Kidney (tissue), 14 donors: ENCODE results near the gene C4B. TPM values are rescaled to one million over a fixed set of nuclear protein-coding genes. Genes with fewer than 3 reads are reported as not detected.

Experiments used
- DNase-seq, 5 donors: peaks; one replicate each; pipeline ENCODE4 v3.0.0-alpha.2; 2013 to 2020
- FAIRE-seq: peaks from 2 replicates; lab custom pipeline; 2012; peaks lifted over from hg19 to GRCh38; lab: Jason Lieb, UNC
- H3K27ac ChIP-seq, 2 donors: one replicate each; pipeline ENCODE4 v1.7.0; 2013; ENCODE audit warnings: low read depth in 2 of 2, low read length in 2 of 2, inconsistent platforms in 1 of 2
- H3K27me3 ChIP-seq: one replicate; pipeline ENCODE4 v1.7.1; 2013; ENCODE audit warnings: low read length, inconsistent platforms; ENCODE audit not compliant: control insufficient read depth, insufficient read depth
- H3K36me3 ChIP-seq, 3 donors: one replicate each; pipeline versions ENCODE4 v1.7.0 to v1.7.1; 2013; ENCODE audit warnings: low read length in 3 of 3, control low read depth in 1 of 3, inconsistent platforms in 1 of 3; ENCODE audit not compliant: insufficient read depth in 3 of 3, control insufficient read depth in 2 of 3
- H3K4me1 ChIP-seq, 3 donors: one replicate each; pipeline versions ENCODE4 v1.7.0 to v1.7.1; 2013; ENCODE audit warnings: low read length in 3 of 3, inconsistent platforms in 1 of 3, low read depth in 1 of 3; ENCODE audit not compliant: control insufficient read depth in 2 of 3, insufficient read depth in 2 of 3
- H3K4me3 ChIP-seq, 3 donors: one replicate each; pipeline versions ENCODE4 v1.7.0 to v1.8.1; 2013; ENCODE audit warnings: low read length in 3 of 3, control low read depth in 1 of 3, inconsistent platforms in 1 of 3
- H3K9ac ChIP-seq, 3 donors: one replicate each; pipeline versions ENCODE4 v1.7.0 to v1.7.1; 2013; ENCODE audit warnings: low read length in 3 of 3, control low read depth in 1 of 3, inconsistent platforms in 1 of 3
- H3K9me3 ChIP-seq, 3 donors: one replicate each; pipeline versions ENCODE4 v1.7.0 to v1.7.1; 2013; ENCODE audit warnings: low read length in 3 of 3, control low read depth in 1 of 3, inconsistent platforms in 1 of 3; ENCODE audit not compliant: control insufficient read depth in 2 of 3, insufficient read depth in 1 of 3
- intact Hi-C: fragments of 100-400 bp; cut with DNase I; formaldehyde crosslinking; loops from one replicate; pipeline ENCODE4 v1.11.1; 2022
- polyA plus RNA-seq: library from polyadenylated mRNA; stranded (reverse); fragments of 350-450 nt; fragmentation: Illumina TruSeq; extraction: RNeasy Lipid Tissue Mini Kit (QIAGEN cat#74804); gene quantifications from one replicate; pipeline ENCODE4 v1.2.3, GENCODE V29; 2014; ENCODE audit warnings: low read depth, low replicate concordance; ENCODE audit not compliant: insufficient read depth
- total RNA-seq: library from RNA; stranded (reverse); fragmentation: NEBNext Ultra II Directional; extraction: Animal tissue kit (Norgen Biotek cat#: 25700); gene quantifications from one replicate; pipeline ENCODE4 v1.2.1, GENCODE V29; 2021
- TF ChIP-seq, protein P1 (sequence below): IDR thresholded peaks from 3 replicates; pipeline ENCODE4 v1.5.1; 2012; ENCODE audit warnings: mild to moderate bottlenecking, moderate library complexity, borderline replicate concordance; ENCODE audit not compliant: insufficient read depth; ENCODE audit errors: extremely low read depth
- donor health status: control.
- donor health status: control.
- donor health status: control.
- donor health status: control.
- donor health status: control.
- donor health status: DM: yes; HTN: yes; CAD: no.
- donor health status: Normal renal cell carcinoma (clear cell type).

The C4B gene
- total and polyA plus RNA-seq, 2 donors from 2014 or later: 578 to 596 TPM

DNA sequence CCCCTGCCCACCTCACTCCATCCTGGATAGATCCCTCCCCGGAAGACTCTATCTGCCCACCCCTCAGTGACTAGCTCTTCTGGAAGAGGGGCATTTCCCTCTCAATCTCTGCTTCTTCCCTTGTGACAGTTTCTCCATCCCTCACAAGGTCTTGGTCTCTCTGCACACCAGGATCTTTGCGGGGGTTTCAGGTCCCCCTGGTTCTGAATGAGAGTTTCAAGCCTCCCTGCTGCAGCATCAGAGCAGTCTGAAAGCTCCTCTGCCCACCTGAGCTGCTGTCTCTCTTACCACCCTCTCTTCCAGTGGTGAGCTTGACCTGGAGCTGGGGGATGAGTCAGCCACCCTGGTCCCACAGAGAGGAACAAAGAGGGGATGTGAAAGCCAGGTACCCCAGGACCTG, 70.2 kb downstream of the C4B start:
- FAIRE-seq: no peak
- Histone ChIP-seq H3K36me3 (no peaks in the 10 kb centered on the region), H3K9ac (no peak overlapping the region), H3K4me1 (peaks cover 0 to 4% (median 0%) of the 10 kb centered on the region in 3 donors), H3K4me3 (no peak overlapping the region), H3K27ac (no peak overlapping the region), H3K9me3 (no peaks in the 10 kb centered on the region), H3K27me3 (no peaks in the 10 kb centered on the region)
- intact Hi-C loops: no loop called here
- TF ChIP-seq, protein P1, sequence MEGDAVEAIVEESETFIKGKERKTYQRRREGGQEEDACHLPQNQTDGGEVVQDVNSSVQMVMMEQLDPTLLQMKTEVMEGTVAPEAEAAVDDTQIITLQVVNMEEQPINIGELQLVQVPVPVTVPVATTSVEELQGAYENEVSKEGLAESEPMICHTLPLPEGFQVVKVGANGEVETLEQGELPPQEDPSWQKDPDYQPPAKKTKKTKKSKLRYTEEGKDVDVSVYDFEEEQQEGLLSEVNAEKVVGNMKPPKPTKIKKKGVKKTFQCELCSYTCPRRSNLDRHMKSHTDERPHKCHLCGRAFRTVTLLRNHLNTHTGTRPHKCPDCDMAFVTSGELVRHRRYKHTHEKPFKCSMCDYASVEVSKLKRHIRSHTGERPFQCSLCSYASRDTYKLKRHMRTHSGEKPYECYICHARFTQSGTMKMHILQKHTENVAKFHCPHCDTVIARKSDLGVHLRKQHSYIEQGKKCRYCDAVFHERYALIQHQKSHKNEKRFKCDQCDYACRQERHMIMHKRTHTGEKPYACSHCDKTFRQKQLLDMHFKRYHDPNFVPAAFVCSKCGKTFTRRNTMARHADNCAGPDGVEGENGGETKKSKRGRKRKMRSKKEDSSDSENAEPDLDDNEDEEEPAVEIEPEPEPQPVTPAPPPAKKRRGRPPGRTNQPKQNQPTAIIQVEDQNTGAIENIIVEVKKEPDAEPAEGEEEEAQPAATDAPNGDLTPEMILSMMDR: no peak
- no peak for DNase-seq

Other genes starting within 250 kb of the C4B start
- gene VWA7, start 237.5 kb upstream of the C4B start, total RNA-seq: 32.5 TPM
- 10.2 TPM for gene VWA7, start 237.5 kb upstream of the C4B start, polyA plus RNA-seq
- 79.0 TPM for gene VARS1, start 219.0 kb upstream of the C4B start, total RNA-seq
- 30.3 TPM for gene VARS1, start 219.0 kb upstream of the C4B start, polyA plus RNA-seq
- gene LSM2, start 207.8 kb upstream of the C4B start, total RNA-seq: 41.6 TPM
- 70.6 TPM for gene LSM2, start 207.8 kb upstream of the C4B start, polyA plus RNA-seq
- gene HSPA1L, start 199.5 kb upstream of the C4B start, total RNA-seq: 1.7 TPM
- 2.3 TPM for gene HSPA1L, start 199.5 kb upstream of the C4B start, polyA plus RNA-seq
- gene HSPA1A, start 199.3 kb upstream of the C4B start, total RNA-seq: 133 TPM
- 209 TPM for gene HSPA1A, start 199.3 kb upstream of the C4B start, polyA plus RNA-seq
- 142 TPM for gene HSPA1B, start 187.1 kb upstream of the C4B start, total RNA-seq
- 175 TPM for gene HSPA1B, start 187.1 kb upstream of the C4B start, polyA plus RNA-seq
- 66.9 TPM for gene NEU1, start 152.0 kb upstream of the C4B start, total RNA-seq
- gene NEU1, start 152.0 kb upstream of the C4B start, polyA plus RNA-seq: 131 TPM
- gene SLC44A4, start 135.8 kb upstream of the C4B start, total RNA-seq: 137 TPM
- gene SLC44A4, start 135.8 kb upstream of the C4B start, polyA plus RNA-seq: 37.4 TPM
- gene EHMT2, start 117.1 kb upstream of the C4B start, total RNA-seq: 40.5 TPM
- gene EHMT2, start 117.1 kb upstream of the C4B start, polyA plus RNA-seq: 35.3 TPM
- 3.4 TPM for gene ZBTB12, start 112.7 kb upstream of the C4B start, total RNA-seq
- gene ZBTB12, start 112.7 kb upstream of the C4B start, polyA plus RNA-seq: 2.5 TPM
- gene C2, start 87.1 kb upstream of the C4B start, total RNA-seq: 38.7 TPM
- gene C2, start 87.1 kb upstream of the C4B start, polyA plus RNA-seq: 84.0 TPM
- gene CFB, start 68.7 kb upstream of the C4B start, total RNA-seq: 200 TPM
- gene CFB, start 68.7 kb upstream of the C4B start, polyA plus RNA-seq: 154 TPM
- 62.0 TPM for gene NELFE, start 55.8 kb upstream of the C4B start, total RNA-seq
- 83.0 TPM for gene NELFE, start 55.8 kb upstream of the C4B start, polyA plus RNA-seq
- gene SKIC2, start 55.6 kb upstream of the C4B start, total RNA-seq: 67.8 TPM
- 55.0 TPM for gene SKIC2, start 55.6 kb upstream of the C4B start, polyA plus RNA-seq
- 21.3 TPM for gene DXO, start 42.7 kb upstream of the C4B start, total RNA-seq
- gene DXO, start 42.7 kb upstream of the C4B start, polyA plus RNA-seq: 26.0 TPM
- gene C4A, start 32.7 kb upstream of the C4B start, total RNA-seq: 250 TPM
- gene C4A, start 32.7 kb upstream of the C4B start, polyA plus RNA-seq: 521 TPM
- gene CYP21A2, start 23.6 kb downstream of the C4B start, total RNA-seq: 3.2 TPM
- gene CYP21A2, start 23.6 kb downstream of the C4B start, polyA plus RNA-seq: 8.2 TPM
- 88.2 TPM for gene TNXB, start 94.5 kb downstream of the C4B start, total RNA-seq
- 13.3 TPM for gene TNXB, start 94.5 kb downstream of the C4B start, polyA plus RNA-seq
- gene ATF6B, start 113.5 kb downstream of the C4B start, total RNA-seq: 104 TPM
- gene ATF6B, start 113.5 kb downstream of the C4B start, polyA plus RNA-seq: 40.3 TPM
- gene FKBPL, start 115.5 kb downstream of the C4B start, total RNA-seq: 4.8 TPM
- 5.7 TPM for gene FKBPL, start 115.5 kb downstream of the C4B start, polyA plus RNA-seq
- gene PRRT1, start 137.1 kb downstream of the C4B start, total RNA-seq: 2.4 TPM
- gene PRRT1, start 137.1 kb downstream of the C4B start, polyA plus RNA-seq: 4.0 TPM
- 23.0 TPM for gene PPT2, start 139.3 kb downstream of the C4B start, total RNA-seq
- 20.3 TPM for gene PPT2, start 139.3 kb downstream of the C4B start, polyA plus RNA-seq
- 18.3 TPM for gene EGFL8, start 149.8 kb downstream of the C4B start, total RNA-seq
- 15.0 TPM for gene EGFL8, start 149.8 kb downstream of the C4B start, polyA plus RNA-seq
- gene AGPAT1, start 161.3 kb downstream of the C4B start, total RNA-seq: 58.9 TPM
- 87.1 TPM for gene AGPAT1, start 161.3 kb downstream of the C4B start, polyA plus RNA-seq
- gene RNF5, start 163.6 kb downstream of the C4B start, total RNA-seq: 74.1 TPM
- gene RNF5, start 163.6 kb downstream of the C4B start, polyA plus RNA-seq: 208 TPM
- 13.0 TPM for gene AGER, start 169.5 kb downstream of the C4B start, total RNA-seq
- 7.1 TPM for gene AGER, start 169.5 kb downstream of the C4B start, polyA plus RNA-seq
- gene PBX2, start 175.4 kb downstream of the C4B start, total RNA-seq: 87.3 TPM
- gene PBX2, start 175.4 kb downstream of the C4B start, polyA plus RNA-seq: 34.6 TPM
- gene GPSM3, start 177.8 kb downstream of the C4B start, total RNA-seq: 28.1 TPM
- 6.2 TPM for gene GPSM3, start 177.8 kb downstream of the C4B start, polyA plus RNA-seq
- gene NOTCH4, start 209.3 kb downstream of the C4B start, total RNA-seq: 30.5 TPM
- gene NOTCH4, start 209.3 kb downstream of the C4B start, polyA plus RNA-seq: 22.5 TPM